Common myeloid progenitor, CD34-positive (primary cell): ENCODE measurements around the gene SMCO2.
A peak's percentile ranks its signal among the peaks of the same experiment; 100 is the strongest.

ENCODE experiments used
- CTCF ChIA-PET: fragments of 350-600 bp; sonication (Branson Sonifier 250); formaldehyde crosslinking; loops from one replicate; lab custom pipeline; 2021; ENCODE audit warnings: antibody characterized with exemption; lab: Charles Lee
- POLR2A ChIA-PET: fragments of 350-600 bp; sonication (Branson Sonifier 250); formaldehyde crosslinking; loops from one replicate; lab custom pipeline; 2021; ENCODE audit warnings: antibody characterized with exemption; lab: Charles Lee
- DNase-seq, 3 donors: peaks; one replicate each; pipeline versions ENCODE4 v3.0.0 to v3.0.0-alpha.2; 2013
- H3K27ac ChIP-seq, 2 experiments: 1 replicate in 1 of 2; 2 replicates in 1 of 2; pipeline ENCODE4 v1.7.0; 2013; ENCODE audit warnings: inconsistent platforms in 2 of 2, low read length in 2 of 2, mild to moderate bottlenecking in 2 of 2, low read depth in 1 of 2, moderate library complexity in 1 of 2; ENCODE audit not compliant: severe bottlenecking in 2 of 2, insufficient read depth in 1 of 2, poor library complexity in 1 of 2
- H3K27me3 ChIP-seq, 5 experiments: replicated peaks in 2 of 5; 1 replicate in 3 of 5; 2 replicates in 2 of 5; pipeline versions ENCODE4 v1.6.1 to v1.7.0; 2013; ENCODE audit warnings: low read length in 4 of 5, mild to moderate bottlenecking in 2 of 5, moderate library complexity in 2 of 5, inconsistent platforms in 1 of 5; ENCODE audit not compliant: insufficient read depth in 5 of 5, control insufficient read depth in 4 of 5
- H3K36me3 ChIP-seq, 4 experiments: 1 replicate in 2 of 4; 2 replicates in 2 of 4; pipeline versions ENCODE4 v1.6.1 to v1.7.0; 2013; ENCODE audit warnings: low read length in 3 of 4, control low read depth in 1 of 4, mild to moderate bottlenecking in 1 of 4; ENCODE audit not compliant: control insufficient read depth in 4 of 4, insufficient read depth in 4 of 4
- H3K4me1 ChIP-seq, 4 experiments: 1 replicate in 3 of 4; 2 replicates in 1 of 4; pipeline versions ENCODE4 v1.6.1 to v1.7.1; 2013; ENCODE audit warnings: low read length in 3 of 4, mild to moderate bottlenecking in 3 of 4, control low read depth in 1 of 4, inconsistent platforms in 1 of 4, moderate library complexity in 1 of 4; ENCODE audit not compliant: control insufficient read depth in 4 of 4, insufficient read depth in 4 of 4; ENCODE audit errors: control extremely low read depth in 1 of 4
- H3K4me3 ChIP-seq, 7 experiments: 1 replicate in 4 of 7; 2 replicates in 3 of 7; pipeline versions ENCODE4 v1.5.1 to v1.7.0; 2013; ENCODE audit warnings: mild to moderate bottlenecking in 7 of 7, low read length in 6 of 7, moderate library complexity in 6 of 7, inconsistent platforms in 2 of 7, low read depth in 2 of 7, control low read depth in 1 of 7; ENCODE audit not compliant: insufficient read depth in 4 of 7, control insufficient read depth in 1 of 7; ENCODE audit errors: extremely low read depth in 1 of 7
- H3K9me3 ChIP-seq, 5 experiments: 1 replicate in 4 of 5; 2 replicates in 1 of 5; pipeline versions ENCODE4 v1.6.1 to v1.7.1; 2013; ENCODE audit warnings: low read length in 4 of 5, mild to moderate bottlenecking in 2 of 5, inconsistent platforms in 1 of 5, low read depth in 1 of 5, moderate library complexity in 1 of 5; ENCODE audit not compliant: control insufficient read depth in 4 of 5, insufficient read depth in 2 of 5; ENCODE audit errors: control extremely low read depth in 1 of 5
- WGBS: methylation state at CpG from one replicate; pipeline ENCODE4 v1.1.5; 2013; ENCODE audit not compliant: insufficient coverage; 5-methylcytosine and 5-hydroxymethylcytosine counted together

SMCO2 gene

GRCh38 chr12:27551172-27551840 lies 104.8 kb downstream of the SMCO2 start:
- Histone ChIP-seq H3K9me3 (no peaks in the 10 kb centered on the region), H3K4me3 (peak overlapping the region in 1 of 7 experiments; percentile 0), H3K27ac (no peak overlapping the region), H3K36me3 (no peaks in the 10 kb centered on the region), H3K27me3 (no peaks in the 10 kb centered on the region), H3K4me1 (peaks cover 20 to 69% (median 48%) of the 10 kb centered on the region in 4 experiments)
- ChIA-PET POLR2A (no interaction called here), CTCF (interaction anchor here (1.0 kb wide), 1 partner anchor 21 kb away, joined by 3 read pairs; no protein-coding TSS in a partner anchor)
- WGBS: 81% methylated on average over 7 of the region's 9 CpGs
- DNase-seq: no peak
